Fibroblast of lung (primary cell): Measurements from ENCODE around the gene LUZP2.

Source experiments
- EZH2 ChIP-seq: IDR thresholded peaks from 2 replicates; pipeline ENCODE4 v1.5.1; 2012; ENCODE audit warnings: low read length, control low read depth, mild to moderate bottlenecking; ENCODE audit errors: missing control alignments
- TF ChIP-seq, protein P1 (sequence below), 2 donors: IDR thresholded peaks in 1 of 2; conservative IDR thresholded peaks in 1 of 2; 1 replicate in 1 of 2; 2 replicates in 1 of 2; pipeline ENCODE4 v1.5.1; 2011 to 2012; ENCODE audit warnings: low read length in 2 of 2, control low read depth in 1 of 2, inconsistent platforms in 1 of 2, low read depth in 1 of 2, mild to moderate bottlenecking in 1 of 2

DNA sequence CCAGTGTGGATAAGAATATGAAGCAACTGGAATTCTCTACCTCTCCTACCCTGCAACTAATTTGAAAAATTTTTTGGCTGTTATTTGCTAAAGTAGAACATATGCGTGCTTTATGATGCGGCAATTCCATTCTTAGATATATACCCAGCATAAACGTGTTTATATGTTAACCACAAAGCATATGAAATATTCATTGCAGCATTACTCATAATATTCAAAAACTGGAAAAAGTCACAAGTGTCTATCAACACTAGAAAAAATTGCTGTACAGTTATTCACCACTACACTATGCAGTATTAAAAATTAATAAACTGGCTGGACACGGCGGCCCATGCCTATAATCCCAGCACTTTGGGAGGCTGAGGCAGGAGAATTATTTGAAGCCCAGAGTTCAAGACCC is 226.4 kb downstream of the LUZP2 start:
- TF ChIP-seq, protein P1, sequence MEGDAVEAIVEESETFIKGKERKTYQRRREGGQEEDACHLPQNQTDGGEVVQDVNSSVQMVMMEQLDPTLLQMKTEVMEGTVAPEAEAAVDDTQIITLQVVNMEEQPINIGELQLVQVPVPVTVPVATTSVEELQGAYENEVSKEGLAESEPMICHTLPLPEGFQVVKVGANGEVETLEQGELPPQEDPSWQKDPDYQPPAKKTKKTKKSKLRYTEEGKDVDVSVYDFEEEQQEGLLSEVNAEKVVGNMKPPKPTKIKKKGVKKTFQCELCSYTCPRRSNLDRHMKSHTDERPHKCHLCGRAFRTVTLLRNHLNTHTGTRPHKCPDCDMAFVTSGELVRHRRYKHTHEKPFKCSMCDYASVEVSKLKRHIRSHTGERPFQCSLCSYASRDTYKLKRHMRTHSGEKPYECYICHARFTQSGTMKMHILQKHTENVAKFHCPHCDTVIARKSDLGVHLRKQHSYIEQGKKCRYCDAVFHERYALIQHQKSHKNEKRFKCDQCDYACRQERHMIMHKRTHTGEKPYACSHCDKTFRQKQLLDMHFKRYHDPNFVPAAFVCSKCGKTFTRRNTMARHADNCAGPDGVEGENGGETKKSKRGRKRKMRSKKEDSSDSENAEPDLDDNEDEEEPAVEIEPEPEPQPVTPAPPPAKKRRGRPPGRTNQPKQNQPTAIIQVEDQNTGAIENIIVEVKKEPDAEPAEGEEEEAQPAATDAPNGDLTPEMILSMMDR (conservative IDR thresholded peaks at IDR 0.05 in 1 of 2, IDR thresholded peaks at IDR 0.05 in 1 of 2; ENCODE audit: low read depth in 1 of 2, low read length in 2 of 2), result no peak
- TF ChIP-seq EZH2, result no peak
